ENCODE measurements around the gene USP6NL.

- TF ChIP-seq CTCF (optimal IDR thresholded peaks at IDR 0.05 in 1 of 3, IDR thresholded peaks at IDR 0.05 in 1 of 3, conservative IDR thresholded peaks at IDR 0.05 in 1 of 3; ENCODE audit: extremely low read depth in 1 of 3, insufficient read depth in 2 of 3, low read length in 3 of 3) (no peak), EZH2 (IDR thresholded peaks at IDR 0.05; ENCODE audit: low read length) (no peak)
Measured at GRCh38 chr10:11446133-11446532, 165.3 kb downstream of the USP6NL start.
